ENCODE measurements around the gene BTG2. TPM values are rescaled to one million over a fixed set of nuclear protein-coding genes. Genes with fewer than 3 reads are reported as not detected.

BTG2 gene
- total RNA-seq, 4 donors from 2014 or later: 160 to 319 (median 193) TPM

GRCh38 chr1:203302894-203303293 is 2.4 kb upstream of the BTG2 start:
- Histone ChIP-seq H3K9me3 (no peaks in the 10 kb centered on the region), H3K27me3 (no peaks in the 10 kb centered on the region), H3K36me3 (peaks cover 11% of the 10 kb centered on the region), H3K4me1 (peaks cover 59% of the 10 kb centered on the region), H3K27ac (peak overlapping the region; percentile 40), H3K4me3 (no peak overlapping the region)
- DNase-seq (ENCODE audit: low spot score in 2 of 2): no peak
- WGBS: 73% methylated on average over 3 of the region's 3 CpGs
- TF ChIP-seq EP300 (IDR thresholded peaks at IDR 0.05) (no peak), POLR2AphosphoS5 (IDR thresholded peaks at IDR 0.05) (no peak), POLR2A (IDR thresholded peaks at IDR 0.05) (no peak)
- TF ChIP-seq, protein P1, sequence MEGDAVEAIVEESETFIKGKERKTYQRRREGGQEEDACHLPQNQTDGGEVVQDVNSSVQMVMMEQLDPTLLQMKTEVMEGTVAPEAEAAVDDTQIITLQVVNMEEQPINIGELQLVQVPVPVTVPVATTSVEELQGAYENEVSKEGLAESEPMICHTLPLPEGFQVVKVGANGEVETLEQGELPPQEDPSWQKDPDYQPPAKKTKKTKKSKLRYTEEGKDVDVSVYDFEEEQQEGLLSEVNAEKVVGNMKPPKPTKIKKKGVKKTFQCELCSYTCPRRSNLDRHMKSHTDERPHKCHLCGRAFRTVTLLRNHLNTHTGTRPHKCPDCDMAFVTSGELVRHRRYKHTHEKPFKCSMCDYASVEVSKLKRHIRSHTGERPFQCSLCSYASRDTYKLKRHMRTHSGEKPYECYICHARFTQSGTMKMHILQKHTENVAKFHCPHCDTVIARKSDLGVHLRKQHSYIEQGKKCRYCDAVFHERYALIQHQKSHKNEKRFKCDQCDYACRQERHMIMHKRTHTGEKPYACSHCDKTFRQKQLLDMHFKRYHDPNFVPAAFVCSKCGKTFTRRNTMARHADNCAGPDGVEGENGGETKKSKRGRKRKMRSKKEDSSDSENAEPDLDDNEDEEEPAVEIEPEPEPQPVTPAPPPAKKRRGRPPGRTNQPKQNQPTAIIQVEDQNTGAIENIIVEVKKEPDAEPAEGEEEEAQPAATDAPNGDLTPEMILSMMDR (IDR thresholded peaks at IDR 0.05): no peak

GRCh38 chr1:203304391-203304918 is 864 bp upstream of the BTG2 start:
- peaks cover 24% of the 10 kb centered on the region for H3K36me3 ChIP-seq
- WGBS: 77% methylated on average over 9 of the region's 9 CpGs
- peaks cover 75% of the 10 kb centered on the region for H3K4me1 ChIP-seq
- peak overlapping the region; percentile 92 for H3K4me3 ChIP-seq
- no peaks in the 10 kb centered on the region for H3K9me3 ChIP-seq
- DNase-seq (ENCODE audit: low spot score in 2 of 2): no peak
- H3K27me3 ChIP-seq: no peaks in the 10 kb centered on the region
- no peak for TF ChIP-seq EP300 (IDR thresholded peaks at IDR 0.05)
- TF ChIP-seq, protein P1 (IDR thresholded peaks at IDR 0.05): no peak
- no peak for TF ChIP-seq POLR2AphosphoS5 (IDR thresholded peaks at IDR 0.05)
- TF ChIP-seq POLR2A (IDR thresholded peaks at IDR 0.05): no peak
- peak overlapping the region; percentile 98 for H3K27ac ChIP-seq

DNA sequence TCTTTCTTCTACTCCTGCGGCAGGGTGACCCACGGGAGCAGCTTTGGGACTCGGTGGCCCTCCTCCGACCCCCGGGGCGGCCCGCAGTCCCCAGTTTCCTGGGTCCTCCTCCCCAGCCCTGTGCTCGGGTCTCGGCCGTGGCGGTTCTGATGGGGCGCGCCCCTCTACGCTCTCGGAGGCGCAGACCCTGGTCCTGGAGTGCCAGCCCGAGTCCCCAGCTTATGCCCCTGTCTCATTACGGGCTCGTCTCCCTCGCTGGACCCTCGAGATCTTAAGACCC is 430 bp downstream of the BTG2 start:
- Histone ChIP-seq H3K4me3 (peak overlapping the region; percentile 92), H3K27me3 (no peaks in the 10 kb centered on the region), H3K9me3 (no peaks in the 10 kb centered on the region), H3K36me3 (peaks cover 30% of the 10 kb centered on the region), H3K4me1 (peaks cover 69% of the 10 kb centered on the region), H3K27ac (peak overlapping the region; percentile 98)
- no peak for DNase-seq (ENCODE audit: low spot score in 2 of 2)
- TF ChIP-seq, protein P1 (IDR thresholded peaks at IDR 0.05): no peak
- TF ChIP-seq EP300 (IDR thresholded peaks at IDR 0.05): no peak
- no peak for TF ChIP-seq POLR2AphosphoS5 (IDR thresholded peaks at IDR 0.05)
- TF ChIP-seq POLR2A (IDR thresholded peaks at IDR 0.05): no peak
- WGBS: no CpG with 5 or more reads among the region's 21 CpGs

DNA sequence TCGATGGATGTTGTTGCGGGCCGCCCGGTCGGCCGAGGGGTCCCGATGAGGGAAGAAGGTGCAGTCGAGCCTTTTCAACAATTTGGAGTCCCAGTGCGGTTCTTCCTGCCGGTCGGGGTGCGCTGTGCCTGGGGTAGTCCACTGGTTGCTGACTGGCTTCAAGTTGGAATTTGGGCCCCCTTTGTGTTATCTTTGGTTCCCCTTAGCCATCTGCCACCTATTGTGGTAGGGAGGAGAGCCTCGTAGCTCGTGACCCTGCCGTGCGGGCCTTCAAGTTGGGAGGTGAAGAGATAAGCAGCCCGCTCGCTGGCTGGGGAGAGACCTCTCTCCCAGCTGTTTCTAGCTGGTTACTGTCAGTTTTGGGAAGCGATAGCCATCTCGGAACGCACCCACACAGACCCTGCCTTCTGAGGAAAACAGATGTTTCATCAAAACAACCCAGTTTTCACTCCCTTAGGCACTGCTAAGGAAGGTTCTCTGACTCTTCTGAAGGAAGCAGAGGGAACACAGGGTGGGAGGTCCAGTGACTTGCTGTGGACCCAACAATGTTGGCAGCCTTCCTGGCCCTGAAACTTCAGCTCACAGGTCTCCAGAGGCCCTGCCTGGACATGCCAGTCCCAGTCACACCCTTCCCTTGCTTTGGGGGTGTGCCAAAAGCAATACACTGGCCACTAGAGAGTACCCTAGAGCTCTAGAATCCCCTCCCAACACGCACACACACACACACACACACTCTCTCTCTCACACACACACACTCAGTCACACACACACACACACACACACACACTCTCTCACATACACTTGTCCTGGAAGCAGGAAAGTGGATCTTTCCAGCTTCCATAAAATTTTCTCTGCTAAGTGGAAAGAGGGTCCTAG is 1.0 kb downstream of the BTG2 start:
- WGBS: 0% methylated on average over 9 of the region's 22 CpGs
- peak in 1 of 2 donors; percentile 91 for DNase-seq (ENCODE audit: low spot score in 2 of 2)
- peak overlapping the region; percentile 98 for H3K27ac ChIP-seq
- H3K27me3 ChIP-seq: no peaks in the 10 kb centered on the region
- peaks cover 64% of the 10 kb centered on the region for H3K4me1 ChIP-seq
- H3K9me3 ChIP-seq: no peaks in the 10 kb centered on the region
- peak overlapping the region; percentile 92 for H3K4me3 ChIP-seq
- peak in 1 of 3 donors; percentile 72 for TF ChIP-seq POLR2AphosphoS5 (IDR thresholded peaks at IDR 0.05)
- no peak for TF ChIP-seq EP300 (IDR thresholded peaks at IDR 0.05)
- peaks cover 34% of the 10 kb centered on the region for H3K36me3 ChIP-seq

- no peak for DNase-seq (ENCODE audit: low spot score in 2 of 2)
- Histone ChIP-seq H3K36me3 (peaks cover 34% of the 10 kb centered on the region), H3K27me3 (no peaks in the 10 kb centered on the region), H3K9me3 (no peaks in the 10 kb centered on the region), H3K27ac (peak overlapping the region; percentile 98), H3K4me1 (peaks cover 59% of the 10 kb centered on the region), H3K4me3 (peak overlapping the region; percentile 92)
- WGBS: 37% methylated on average over 21 of the region's 21 CpGs
- TF ChIP-seq POLR2A (IDR thresholded peaks at IDR 0.05) (no peak), POLR2AphosphoS5 (IDR thresholded peaks at IDR 0.05) (no peak), EP300 (IDR thresholded peaks at IDR 0.05) (no peak)
- TF ChIP-seq, protein P1 (IDR thresholded peaks at IDR 0.05): no peak
These were observed 1.7 kb downstream of the BTG2 start for GRCh38 chr1:203306965-203307541.
